NCI-H146 treated with DMSO at 0.1 percent for 48 hours (cell line): Measurements from ENCODE around the gene DCBLD2.
A peak's percentile ranks its signal among the peaks of the same experiment; 100 is the strongest.

Source experiments
- DNase-seq: peaks from one replicate; lab custom pipeline; 2025; ENCODE audit not compliant: unreplicated experiment; lab: John Stamatoyannopoulos, UW

Gene DCBLD2

GRCh38 chr3:98901392-98902350, at the start of gene DCBLD2:
Gene DCBLD2 (minus strand): TSS chr3:98901695. CDS start chr3:98901326, 369 bp downstream.
- DNase-seq: peak; percentile 84

- DNase-seq: no peak
Observed at GRCh38 chr3:98945666-98946065, 44.2 kb upstream of the DCBLD2 start.

- DNase-seq: no peak
Observed at GRCh38 chr3:98945101-98945524, 43.6 kb upstream of the DCBLD2 start.

- DNase-seq: no peak
Observed at GRCh38 chr3:98930413-98930812, 28.9 kb upstream of the DCBLD2 start.

GRCh38 chr3:98921957-98922356, 20.5 kb upstream of the DCBLD2 start:
- no peak for DNase-seq

GRCh38 chr3:98920166-98920565, 18.7 kb upstream of the DCBLD2 start:
- DNase-seq: no peak

GRCh38 chr3:98918586-98918985, 17.1 kb upstream of the DCBLD2 start:
- no peak for DNase-seq

GRCh38 chr3:98917608-98918007, 16.1 kb upstream of the DCBLD2 start:
- no peak for DNase-seq

- DNase-seq: no peak
Observed at GRCh38 chr3:98914210-98915080, 12.9 kb upstream of the DCBLD2 start.

GRCh38 chr3:98912448-98912847, 11.0 kb upstream of the DCBLD2 start:
- no peak for DNase-seq

GRCh38 chr3:98906230-98906629, 4.7 kb upstream of the DCBLD2 start:
- DNase-seq: no peak

- DNase-seq: no peak
Observed at GRCh38 chr3:98903705-98904481, 2.4 kb upstream of the DCBLD2 start.

GRCh38 chr3:98903099-98903498, 1.6 kb upstream of the DCBLD2 start:
- DNase-seq: no peak

GRCh38 chr3:98902351-98902740, 851 bp upstream of the DCBLD2 start:
- no peak for DNase-seq

- DNase-seq: no peak
Observed at GRCh38 chr3:98901119-98901391, 440 bp downstream of the DCBLD2 start.

- no peak for DNase-seq
Observed at GRCh38 chr3:98900265-98901118, 1.0 kb downstream of the DCBLD2 start.

GRCh38 chr3:98897701-98898100, 3.8 kb downstream of the DCBLD2 start:
- DNase-seq: no peak

GRCh38 chr3:98894791-98895576, 6.5 kb downstream of the DCBLD2 start:
- no peak for DNase-seq

GRCh38 chr3:98893740-98894139, 7.8 kb downstream of the DCBLD2 start:
- no peak for DNase-seq

GRCh38 chr3:98892263-98892662, 9.2 kb downstream of the DCBLD2 start:
- DNase-seq: no peak
